ENCODE results near the gene CD93.

Gene CD93

GRCh38 chr20:23086056-23086566 is at the start of gene CD93:
Gene CD93 (minus strand): TSS chr20:23086324. CDS start chr20:23086192, 132 bp downstream.
- H3K27ac Mint-ChIP-seq, result no peak within 1 kb of the TSS
- H3K4me1 Mint-ChIP-seq (ENCODE audit: low read depth), result no peaks in the 10 kb centered on the region
- H3K4me3 Mint-ChIP-seq, result no peak within 1 kb of the TSS
- H3K36me3 Mint-ChIP-seq, result no peaks in the 10 kb centered on the region
- no peaks in the 10 kb centered on the region for H3K9me3 Mint-ChIP-seq (ENCODE audit: low read depth)
- H3K27me3 Mint-ChIP-seq, result no peaks in the 10 kb centered on the region

- Mint-ChIP-seq H3K4me1 (ENCODE audit: low read depth) (no peaks in the 10 kb centered on the region), H3K36me3 (no peaks in the 10 kb centered on the region), H3K4me3 (no peak overlapping the region), H3K27ac (no peak overlapping the region), H3K27me3 (no peaks in the 10 kb centered on the region), H3K9me3 (ENCODE audit: low read depth) (no peaks in the 10 kb centered on the region)
Observed at GRCh38 chr20:23133560-23133998, 47.5 kb upstream of the CD93 start.

- Mint-ChIP-seq H3K36me3 (no peaks in the 10 kb centered on the region), H3K27me3 (no peaks in the 10 kb centered on the region), H3K4me1 (ENCODE audit: low read depth) (no peaks in the 10 kb centered on the region), H3K27ac (no peak overlapping the region), H3K9me3 (ENCODE audit: low read depth) (no peaks in the 10 kb centered on the region), H3K4me3 (no peak overlapping the region)
Observed at GRCh38 chr20:23132930-23133559, 46.9 kb upstream of the CD93 start.

- H3K9me3 Mint-ChIP-seq (ENCODE audit: low read depth), result no peaks in the 10 kb centered on the region
- H3K36me3 Mint-ChIP-seq, result no peaks in the 10 kb centered on the region
- no peak overlapping the region for H3K27ac Mint-ChIP-seq
- H3K27me3 Mint-ChIP-seq, result no peaks in the 10 kb centered on the region
- H3K4me1 Mint-ChIP-seq (ENCODE audit: low read depth), result no peaks in the 10 kb centered on the region
- no peak overlapping the region for H3K4me3 Mint-ChIP-seq
Observed at GRCh38 chr20:23132293-23132929, 46.3 kb upstream of the CD93 start.

GRCh38 chr20:23131766-23132165 is 45.6 kb upstream of the CD93 start:
- H3K36me3 Mint-ChIP-seq, result no peaks in the 10 kb centered on the region
- no peak overlapping the region for H3K27ac Mint-ChIP-seq
- H3K4me3 Mint-ChIP-seq, result no peak overlapping the region
- H3K27me3 Mint-ChIP-seq, result no peaks in the 10 kb centered on the region
- no peaks in the 10 kb centered on the region for H3K9me3 Mint-ChIP-seq (ENCODE audit: low read depth)
- H3K4me1 Mint-ChIP-seq (ENCODE audit: low read depth), result no peaks in the 10 kb centered on the region

GRCh38 chr20:23130622-23131140 is 44.6 kb upstream of the CD93 start:
- H3K27ac Mint-ChIP-seq, result no peak overlapping the region
- H3K4me1 Mint-ChIP-seq (ENCODE audit: low read depth), result no peaks in the 10 kb centered on the region
- no peaks in the 10 kb centered on the region for H3K36me3 Mint-ChIP-seq
- no peaks in the 10 kb centered on the region for H3K9me3 Mint-ChIP-seq (ENCODE audit: low read depth)
- H3K27me3 Mint-ChIP-seq, result no peaks in the 10 kb centered on the region
- no peak overlapping the region for H3K4me3 Mint-ChIP-seq

GRCh38 chr20:23129891-23130621 is 43.9 kb upstream of the CD93 start:
- no peaks in the 10 kb centered on the region for H3K36me3 Mint-ChIP-seq
- H3K9me3 Mint-ChIP-seq (ENCODE audit: low read depth), result no peaks in the 10 kb centered on the region
- no peaks in the 10 kb centered on the region for H3K27me3 Mint-ChIP-seq
- no peak overlapping the region for H3K4me3 Mint-ChIP-seq
- H3K4me1 Mint-ChIP-seq (ENCODE audit: low read depth), result no peaks in the 10 kb centered on the region
- H3K27ac Mint-ChIP-seq, result no peak overlapping the region

GRCh38 chr20:23129266-23129665 is 43.1 kb upstream of the CD93 start:
- Mint-ChIP-seq H3K36me3 (no peaks in the 10 kb centered on the region), H3K4me1 (ENCODE audit: low read depth) (no peaks in the 10 kb centered on the region), H3K9me3 (ENCODE audit: low read depth) (no peaks in the 10 kb centered on the region), H3K27me3 (no peaks in the 10 kb centered on the region), H3K4me3 (no peak overlapping the region), H3K27ac (no peak overlapping the region)

GRCh38 chr20:23128461-23129125 is 42.5 kb upstream of the CD93 start:
- H3K4me3 Mint-ChIP-seq, result no peak overlapping the region
- H3K36me3 Mint-ChIP-seq, result no peaks in the 10 kb centered on the region
- H3K27ac Mint-ChIP-seq, result no peak overlapping the region
- no peaks in the 10 kb centered on the region for H3K27me3 Mint-ChIP-seq
- H3K4me1 Mint-ChIP-seq (ENCODE audit: low read depth), result no peaks in the 10 kb centered on the region
- H3K9me3 Mint-ChIP-seq (ENCODE audit: low read depth), result no peaks in the 10 kb centered on the region

- Mint-ChIP-seq H3K27me3 (no peaks in the 10 kb centered on the region), H3K4me1 (ENCODE audit: low read depth) (no peaks in the 10 kb centered on the region), H3K36me3 (no peaks in the 10 kb centered on the region)
Observed at GRCh38 chr20:23127506-23128279, 41.6 kb upstream of the CD93 start.

GRCh38 chr20:23126281-23127061 is 40.3 kb upstream of the CD93 start:
- H3K27me3 Mint-ChIP-seq, result no peaks in the 10 kb centered on the region
- H3K27ac Mint-ChIP-seq, result no peak overlapping the region
- no peaks in the 10 kb centered on the region for H3K9me3 Mint-ChIP-seq (ENCODE audit: low read depth)
- no peaks in the 10 kb centered on the region for H3K4me1 Mint-ChIP-seq (ENCODE audit: low read depth)
- H3K4me3 Mint-ChIP-seq, result no peak overlapping the region
- no peaks in the 10 kb centered on the region for H3K36me3 Mint-ChIP-seq

More at GRCh38 chr20:23127506-23128279, 41.6 kb upstream of the CD93 start:
- no peak overlapping the region for H3K27ac Mint-ChIP-seq
- H3K4me3 Mint-ChIP-seq, result no peak overlapping the region
- no peaks in the 10 kb centered on the region for H3K9me3 Mint-ChIP-seq (ENCODE audit: low read depth)

GRCh38 chr20:23125625-23126191 is 39.6 kb upstream of the CD93 start:
- Mint-ChIP-seq H3K27me3 (no peaks in the 10 kb centered on the region), H3K9me3 (ENCODE audit: low read depth) (no peaks in the 10 kb centered on the region), H3K4me3 (no peak overlapping the region), H3K36me3 (no peaks in the 10 kb centered on the region), H3K4me1 (ENCODE audit: low read depth) (no peaks in the 10 kb centered on the region), H3K27ac (no peak overlapping the region)

GRCh38 chr20:23125159-23125558 is 39.0 kb upstream of the CD93 start:
- H3K9me3 Mint-ChIP-seq (ENCODE audit: low read depth), result no peaks in the 10 kb centered on the region
- no peaks in the 10 kb centered on the region for H3K36me3 Mint-ChIP-seq
- H3K4me1 Mint-ChIP-seq (ENCODE audit: low read depth), result no peaks in the 10 kb centered on the region
- H3K27me3 Mint-ChIP-seq, result no peaks in the 10 kb centered on the region
- no peak overlapping the region for H3K27ac Mint-ChIP-seq
- no peak overlapping the region for H3K4me3 Mint-ChIP-seq

Data from activated naive CD8-positive, alpha-beta T cell (primary cell).